ENCODE data around the gene FNDC3B.

GRCh38 chr3:172092658-172093057 is 53.3 kb downstream of the FNDC3B start:
- TF ChIP-seq CTCF (IDR thresholded peaks at IDR 0.05 in 8 of 11, conservative IDR thresholded peaks at IDR 0.05 in 3 of 11) (no peak), POLR2A (IDR thresholded peaks at IDR 0.05) (no peak), POLR2AphosphoS5 (IDR thresholded peaks at IDR 0.05) (no peak)
